Measurements from ENCODE around the gene CDH2. TPM values are rescaled to one million over a fixed set of nuclear protein-coding genes. Genes with fewer than 3 reads are reported as not detected.
"Not testable (repeated sequence)": the region's sequence is repeated elsewhere in the genome, so short reads cannot be mapped to it uniquely, and the experiment has no call there.

CDH2 gene
- total RNA-seq, 1 experiment from 2014 or later: 34.0 TPM

- peak overlapping the region; percentile 89 for H2AFZ ChIP-seq (ENCODE audit: low read length)
- H3K79me2 ChIP-seq (ENCODE audit: low read length): no peaks in the 10 kb centered on the region
- BruUV-seq (replicated peaks): TSS peak; percentile 68
Observed at GRCh38 chr18:27921392-27921791, 255.5 kb downstream of the CDH2 start.

GRCh38 chr18:27920836-27921235 is 256.1 kb downstream of the CDH2 start:
- POLR2A ChIA-PET (ENCODE audit: unreplicated experiment): interaction anchor here (0.6 kb wide), 1 partner anchor 197 kb away, joined by 5 read pairs; no protein-coding TSS in a partner anchor
- Histone ChIP-seq H3K79me2 (ENCODE audit: low read length) (no peaks in the 10 kb centered on the region), H3K9me2 (replicated peaks; ENCODE audit: low read length) (no peaks in the 10 kb centered on the region), H3K9me3 (ENCODE audit: low read length) (no peaks in the 10 kb centered on the region), H2AFZ (ENCODE audit: low read length) (peak overlapping the region; percentile 89; the same call in 1 of the 2 replicates), H3K36me3 (ENCODE audit: low read depth, low read length) (no peaks in the 10 kb centered on the region), H3K27ac (ENCODE audit: low read length) (peak overlapping the region; percentile 83; the same call in 1 of the 2 replicates), H3K9ac (ENCODE audit: low read length) (no peak overlapping the region), H3K27me3 (ENCODE audit: low read length) (no peaks in the 10 kb centered on the region), H4K20me1 (ENCODE audit: low read length) (no peaks in the 10 kb centered on the region), H3K4me1 (ENCODE audit: insufficient read depth, low read length) (peaks cover 25% of the 10 kb centered on the region), H3K4me3 (ENCODE audit: low read length) (peak overlapping the region; percentile 66; the same call in 1 of the 2 replicates), H3F3A (ENCODE audit: low read length, unreplicated experiment) (no peaks in the 10 kb centered on the region), H3K4me2 (ENCODE audit: low read length) (peak overlapping the region; percentile 87)
- no peak for DNase-seq
- intact Hi-C loops (cut with micrococcal nuclease): loop anchor here (5.0 to 10.0 kb wide), 3 partner anchors 74 to 256 kb away; partner anchors contain the start of gene CDH2
- ATAC-seq: no peak
- BruUV-seq (replicated peaks): no TSS peak
- CTCF ChIA-PET: interaction anchor here (0.5 kb wide), 1 partner anchor 77 kb away, joined by 9 read pairs; no protein-coding TSS in a partner anchor
- TF ChIP-seq EZH2phosphoT487 (IDR thresholded peaks at IDR 0.05; ENCODE audit: borderline replicate concordance, low read length) (no peak), EZH2 (IDR thresholded peaks at IDR 0.05; ENCODE audit: low read length, unreplicated experiment) (no peak), CTCF (conservative IDR thresholded peaks at IDR 0.05; ENCODE audit: low read depth, low read length) (no peak)

More at GRCh38 chr18:27921392-27921791, 255.5 kb downstream of the CDH2 start:
- H3K27ac ChIP-seq (ENCODE audit: low read length): peak overlapping the region; percentile 83
- no peaks in the 10 kb centered on the region for H3K9me3 ChIP-seq (ENCODE audit: low read length)
- no peaks in the 10 kb centered on the region for H3K36me3 ChIP-seq (ENCODE audit: low read depth, low read length)
- H4K20me1 ChIP-seq (ENCODE audit: low read length): no peaks in the 10 kb centered on the region
- H3F3A ChIP-seq (ENCODE audit: low read length, unreplicated experiment): no peaks in the 10 kb centered on the region
- no peaks in the 10 kb centered on the region for H3K9me2 ChIP-seq (replicated peaks; ENCODE audit: low read length)
- H3K4me3 ChIP-seq (ENCODE audit: low read length): peak overlapping the region; percentile 66
- POLR2A ChIA-PET (ENCODE audit: unreplicated experiment): interaction anchor here (0.7 kb wide), 1 partner anchor 163 kb away, joined by 3 read pairs; no protein-coding TSS in a partner anchor
- no peak for TF ChIP-seq EZH2phosphoT487 (IDR thresholded peaks at IDR 0.05; ENCODE audit: borderline replicate concordance, low read length)
- no peak for TF ChIP-seq EZH2 (IDR thresholded peaks at IDR 0.05; ENCODE audit: low read length, unreplicated experiment)
- no peak for TF ChIP-seq CTCF (conservative IDR thresholded peaks at IDR 0.05; ENCODE audit: low read depth, low read length)
- DNase-seq: peak; percentile 39
- peak overlapping the region; percentile 87 for H3K4me2 ChIP-seq (ENCODE audit: low read length)
- peak; percentile 21 for ATAC-seq
- CTCF ChIA-PET: interaction anchor here (0.5 to 0.6 kb wide), 2 partner anchors 78 to 226 kb away, joined by 3 to 9 read pairs; no protein-coding TSS in a partner anchor
- intact Hi-C loops (cut with micrococcal nuclease): loop anchor here (5.0 to 10.0 kb wide), 3 partner anchors 74 to 256 kb away; partner anchors contain the start of gene CDH2
- H3K9ac ChIP-seq (ENCODE audit: low read length): peak overlapping the region; percentile 53
- peaks cover 25% of the 10 kb centered on the region for H3K4me1 ChIP-seq (ENCODE audit: insufficient read depth, low read length)
- H3K27me3 ChIP-seq (ENCODE audit: low read length): no peaks in the 10 kb centered on the region

GRCh38 chr18:27906189-27906588 is 270.7 kb downstream of the CDH2 start:
- H3K27ac ChIP-seq (ENCODE audit: low read length); H3K4me1 ChIP-seq (ENCODE audit: insufficient read depth, low read length); H3K9me3 ChIP-seq (ENCODE audit: low read length); CTCF ChIA-PET; H3K36me3 ChIP-seq (ENCODE audit: low read depth, low read length); H3K79me2 ChIP-seq (ENCODE audit: low read length); H3K9ac ChIP-seq (ENCODE audit: low read length); H2AFZ ChIP-seq (ENCODE audit: low read length); DNase-seq; intact Hi-C loops (cut with micrococcal nuclease); H3K27me3 ChIP-seq (ENCODE audit: low read length); BruUV-seq (replicated peaks); H3K4me2 ChIP-seq (ENCODE audit: low read length); POLR2A ChIA-PET (ENCODE audit: unreplicated experiment); H4K20me1 ChIP-seq (ENCODE audit: low read length); ATAC-seq; H3K4me3 ChIP-seq (ENCODE audit: low read length); H3F3A ChIP-seq (ENCODE audit: low read length, unreplicated experiment); H3K9me2 ChIP-seq (replicated peaks; ENCODE audit: low read length): not testable (repeated sequence)

All from PC-3 (cell line).